GM18858 (cell line): ENCODE measurements around the gene ACADSB.

Experiments
- ATAC-seq: cut with Tn5 transposase; IDR thresholded peaks from one replicate; pipeline ENCODE4 v1.9.1; 2021; ENCODE audit not compliant: unreplicated experiment

Gene ACADSB

DNA sequence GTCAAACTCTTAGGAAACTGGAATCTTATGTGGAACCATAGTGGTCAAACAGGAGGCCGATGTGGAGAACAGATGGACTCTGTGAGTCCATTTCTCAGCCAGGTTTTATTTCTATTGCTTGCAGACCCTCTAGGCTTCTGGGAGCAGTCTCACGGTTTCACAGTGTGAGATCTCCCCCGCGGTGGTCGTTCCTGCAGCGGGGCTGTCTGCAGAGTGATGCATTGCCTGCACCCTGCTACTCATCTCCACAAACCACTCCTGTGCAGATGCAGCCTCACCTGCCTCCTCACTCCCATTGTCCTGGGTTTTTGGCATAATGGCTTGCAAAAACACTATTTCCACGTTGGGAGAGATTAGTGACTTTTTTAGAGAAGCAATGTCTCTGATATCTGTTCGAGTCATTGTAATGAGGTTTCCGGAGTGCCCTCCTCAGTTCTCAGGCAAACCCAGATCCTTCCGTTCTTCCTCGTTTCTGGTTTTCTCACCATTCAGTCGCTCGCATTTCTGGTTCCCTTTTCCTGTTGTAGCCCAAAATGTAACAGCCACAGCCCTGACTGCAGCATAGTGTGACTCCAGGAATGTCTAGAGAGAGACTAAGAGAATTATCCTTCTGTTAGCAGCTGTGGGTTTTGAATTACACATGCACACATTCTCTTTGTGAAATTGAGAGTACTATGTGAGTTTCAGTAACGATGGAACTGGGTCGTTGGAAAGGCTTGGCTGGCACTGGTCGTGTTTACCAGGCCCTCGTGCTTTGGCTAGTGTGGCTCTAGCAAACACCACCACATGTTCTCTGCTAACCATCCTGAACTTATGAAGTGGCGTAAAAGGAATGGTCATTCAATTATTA is 30.2 kb downstream of the ACADSB start:
- no peak for ATAC-seq

- ATAC-seq: no peak
Measured at GRCh38 chr10:123039632-123039930, 30.8 kb downstream of the ACADSB start.

- no peak for ATAC-seq
Measured at GRCh38 chr10:123042708-123043408, 34.1 kb downstream of the ACADSB start.

DNA sequence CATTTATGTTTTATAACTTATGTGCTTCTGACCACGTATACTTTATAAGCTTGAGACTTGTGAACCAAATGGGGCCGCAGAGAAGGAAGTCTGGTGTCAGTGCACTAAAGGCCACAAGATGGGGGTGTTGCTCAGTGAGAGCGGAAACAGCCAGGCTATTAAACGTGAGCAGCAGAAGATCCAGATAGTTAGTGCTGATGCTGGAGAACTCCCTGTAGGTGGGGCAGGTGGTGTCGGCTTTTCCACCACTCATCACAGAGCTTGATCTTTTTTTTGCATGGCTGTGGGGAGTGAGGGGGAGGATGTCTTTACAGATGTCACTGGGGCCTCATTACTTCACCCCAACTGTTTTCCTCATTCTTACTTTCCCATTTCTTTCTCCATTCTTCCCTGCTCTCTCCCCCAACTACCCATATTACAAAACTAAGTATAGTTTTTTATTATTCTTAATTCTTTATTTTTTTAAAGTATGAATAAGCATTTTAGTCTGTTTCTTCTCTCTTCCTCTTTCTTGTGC is 34.7 kb downstream of the ACADSB start:
- ATAC-seq: peak; percentile 57

DNA sequence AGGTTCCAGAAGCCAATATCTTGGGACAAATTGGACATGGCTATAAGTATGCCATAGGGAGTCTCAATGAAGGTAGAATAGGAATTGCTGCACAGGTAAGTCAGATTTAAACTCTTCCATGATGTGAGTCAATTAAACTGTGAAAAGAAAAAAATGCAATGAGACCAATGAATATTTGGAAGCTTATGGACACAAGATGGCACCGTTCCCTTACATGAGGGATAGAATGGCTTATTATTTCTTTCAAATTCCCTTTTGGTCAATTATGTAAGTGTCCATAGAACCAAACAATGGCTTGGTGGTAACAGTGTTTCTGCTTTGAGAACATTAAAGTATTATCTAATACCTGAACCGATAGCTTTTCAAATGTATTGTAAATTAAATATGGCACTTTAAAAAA is 35.6 kb downstream of the ACADSB start:
- ATAC-seq: no peak

DNA sequence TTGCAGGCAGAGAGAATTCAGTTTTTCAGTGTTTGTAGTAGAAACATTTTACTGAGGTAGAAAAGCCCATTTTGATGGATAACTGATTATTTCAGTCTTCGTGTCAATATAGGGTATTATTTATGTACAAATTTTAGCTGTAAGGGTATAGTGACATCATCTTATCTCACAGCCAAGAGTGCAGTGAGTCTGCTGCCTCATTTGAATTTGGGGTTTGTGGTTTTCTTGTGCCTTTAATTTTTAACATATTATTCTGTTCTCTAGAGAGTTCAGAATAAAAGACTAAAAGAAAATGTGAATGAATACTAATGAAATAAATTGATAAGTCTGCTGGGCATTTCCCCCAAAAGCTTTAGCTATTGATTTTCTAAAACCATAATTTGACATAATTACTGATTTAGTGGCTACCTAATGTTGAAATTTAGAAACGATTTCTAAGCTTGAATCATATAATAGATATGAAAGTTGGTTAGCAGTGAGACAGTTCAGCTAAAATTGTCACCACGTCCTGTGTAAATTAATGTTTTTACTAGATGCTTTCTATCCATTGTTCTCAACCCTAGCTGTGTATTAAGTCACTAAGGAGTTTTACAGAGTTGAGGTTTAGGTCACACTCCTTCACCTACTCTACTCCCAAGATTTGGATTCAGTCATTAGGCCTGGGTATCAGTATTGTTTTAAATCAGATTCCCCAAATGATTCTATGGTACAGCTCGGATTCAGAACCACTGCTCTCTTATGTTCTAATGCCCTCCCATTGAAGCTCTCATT is 37.3 kb downstream of the ACADSB start:
- no peak for ATAC-seq

GRCh38 chr10:123057968-123058367 is 49.2 kb downstream of the ACADSB start:
- ATAC-seq: no peak

GRCh38 chr10:123061865-123062264 is 53.1 kb downstream of the ACADSB start:
- ATAC-seq: no peak

DNA sequence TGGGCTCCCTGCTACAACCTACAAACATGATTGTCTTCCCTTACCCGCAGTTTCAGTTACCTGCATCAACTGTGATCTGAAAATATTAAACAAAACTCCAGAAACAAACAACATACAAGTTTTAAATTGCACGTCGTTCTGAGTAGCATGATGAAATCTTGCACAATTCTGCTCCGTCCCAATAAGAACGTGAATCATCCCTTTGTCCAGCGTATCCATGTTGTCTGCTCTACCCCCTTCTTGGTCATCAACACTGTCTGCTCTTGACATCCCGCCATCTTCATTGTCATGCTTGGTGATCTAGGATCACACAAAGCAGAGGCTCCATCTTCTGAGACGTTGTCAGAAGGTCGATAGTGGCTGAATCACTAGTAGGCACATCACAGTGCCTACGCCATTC is 53.9 kb downstream of the ACADSB start:
- ATAC-seq: no peak

- no peak for ATAC-seq
Measured at GRCh38 chr10:123068087-123068853, 59.5 kb downstream of the ACADSB start.

GRCh38 chr10:123069246-123069986 is 60.6 kb downstream of the ACADSB start:
- no peak for ATAC-seq

DNA sequence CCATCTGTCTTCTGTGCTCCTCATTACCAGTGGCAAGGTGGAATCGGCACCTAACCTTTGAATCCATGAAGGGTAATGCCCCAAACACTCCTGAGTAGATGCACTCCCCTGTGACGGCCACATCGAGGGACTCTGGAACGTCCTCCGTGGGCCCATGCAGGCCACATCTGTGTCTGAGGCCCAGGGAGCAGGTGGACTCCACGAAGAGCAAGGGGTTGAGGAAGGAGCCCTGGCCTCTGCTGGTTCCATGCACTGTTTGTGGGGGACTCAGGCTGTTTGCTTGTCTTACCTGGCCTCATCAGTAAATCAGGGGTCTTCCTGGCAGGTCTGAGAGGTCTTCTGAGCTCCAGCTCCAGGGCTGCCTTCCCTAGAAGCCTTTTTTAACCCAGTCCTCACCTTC is 64.4 kb downstream of the ACADSB start:
- no peak for ATAC-seq

- ATAC-seq: no peak
Measured at GRCh38 chr10:123074215-123074614, 65.4 kb downstream of the ACADSB start.

GRCh38 chr10:123081896-123082295 is 73.1 kb downstream of the ACADSB start:
- ATAC-seq: no peak

DNA sequence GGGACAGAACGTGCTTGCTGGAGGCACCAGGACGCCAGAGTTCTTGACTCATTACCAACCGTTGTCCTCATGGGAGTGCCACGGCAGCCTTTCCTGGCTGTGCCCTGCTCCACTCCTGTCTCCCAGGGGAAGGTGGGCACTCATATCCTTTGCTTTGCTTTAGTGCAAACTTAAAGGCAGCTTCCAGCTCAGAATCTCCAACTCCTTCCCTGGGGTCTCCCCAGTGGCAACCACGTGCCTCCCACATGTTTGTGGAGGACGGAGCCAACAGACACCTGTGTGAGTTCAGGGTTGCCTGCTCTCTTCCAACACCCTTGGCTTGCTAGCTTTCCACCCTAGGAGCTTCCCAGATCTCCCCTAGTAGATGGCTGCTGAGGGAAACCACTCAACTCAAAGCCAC is 75.0 kb downstream of the ACADSB start:
- no peak for ATAC-seq

- no peak for ATAC-seq
Measured at GRCh38 chr10:123086281-123086680, 77.5 kb downstream of the ACADSB start.

DNA sequence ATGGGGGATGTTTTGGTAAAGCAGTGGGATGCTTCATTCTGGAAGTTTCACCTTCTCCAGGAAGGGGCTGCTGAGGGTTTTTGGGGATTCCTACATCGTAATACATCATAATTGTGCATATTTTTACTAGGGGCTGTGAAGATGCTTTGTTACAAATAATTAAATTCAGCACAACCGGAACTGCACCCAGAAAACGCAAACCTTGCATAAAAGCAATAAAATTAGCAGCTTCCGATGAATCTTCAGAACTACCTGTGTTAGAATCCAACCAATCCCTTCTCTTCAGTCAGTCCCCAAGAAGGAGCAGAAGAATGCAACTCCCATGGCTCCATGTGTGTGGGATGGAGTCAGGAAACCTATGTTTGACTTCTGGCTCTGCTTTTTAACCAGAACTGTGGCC is 78.5 kb downstream of the ACADSB start:
- no peak for ATAC-seq

DNA sequence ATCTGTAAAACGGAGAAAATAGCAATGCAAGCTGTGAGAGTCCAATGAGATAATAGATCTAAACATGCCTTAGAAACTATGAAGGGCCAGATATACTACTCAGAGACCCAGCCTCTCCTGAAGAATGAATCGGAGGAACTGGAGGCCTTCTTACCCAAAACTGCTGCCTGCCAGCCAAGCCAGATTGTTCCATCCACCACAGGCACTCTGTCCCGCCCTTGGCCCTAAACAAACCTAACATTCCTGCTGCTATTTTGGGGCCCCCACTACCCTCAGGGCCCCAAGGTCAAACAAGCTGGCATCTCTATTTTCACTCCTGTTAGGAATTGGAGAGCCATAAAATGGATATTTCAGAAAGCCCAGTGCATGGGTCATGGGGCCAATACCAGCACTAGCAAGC is 79.0 kb downstream of the ACADSB start:
- no peak for ATAC-seq

DNA sequence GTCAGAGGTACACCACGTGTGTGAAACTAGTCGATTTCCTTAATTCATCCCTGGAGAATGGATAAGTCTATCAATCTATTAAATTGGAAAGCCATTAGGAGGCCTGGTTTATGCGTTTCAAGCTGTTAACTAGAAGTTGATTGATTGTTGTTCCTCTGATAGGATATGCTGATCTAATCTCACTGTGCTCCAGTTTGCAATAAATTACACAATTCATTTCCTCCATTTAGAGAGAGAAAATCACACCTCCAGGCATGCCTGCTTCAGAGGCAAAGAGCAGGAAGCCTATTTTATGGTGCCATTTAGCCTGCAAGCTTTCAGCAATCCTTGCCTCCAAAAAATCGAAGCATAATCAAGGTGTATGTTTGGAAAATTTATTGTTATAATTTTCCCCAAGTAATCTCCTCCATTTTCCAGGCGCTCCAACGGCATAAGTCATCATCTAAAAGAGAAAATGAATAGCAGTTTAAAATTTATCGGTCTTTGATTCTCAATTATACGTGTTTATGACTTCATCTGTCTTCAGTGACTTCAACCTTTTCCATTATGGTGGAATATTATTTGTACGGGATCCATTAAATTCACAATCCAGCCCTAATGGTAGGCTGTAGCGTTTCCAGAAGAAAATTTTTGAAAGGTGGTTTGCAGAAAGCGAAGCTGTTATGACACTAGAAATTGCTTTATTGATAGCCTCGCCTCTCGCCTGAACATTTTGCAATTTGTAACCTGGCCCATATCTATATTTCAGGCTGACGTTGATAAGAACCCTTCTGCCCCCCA is 84.0 kb downstream of the ACADSB start:
- ATAC-seq: no peak
